GM12878 (cell line): ENCODE measurements around the gene PDLIM3. TPM values are rescaled to one million over a fixed set of nuclear protein-coding genes. Genes with fewer than 3 reads are reported as not detected.

Source experiments
- ATAC-seq: fragments of 200-7000 bp; cut with Tn5 transposase; 3 replicates; pipeline ENCODE4 v1.9.1; 2020; ENCODE audit warnings: mild to moderate bottlenecking, moderate library complexity
- BruUV-seq: library from RNA; stranded (reverse); fragments of 400-500 nt; replicated peaks from 2 replicates; lab custom pipeline; 2021; lab: Mats Ljungman, UMichigan
- CTCF ChIA-PET: fragments of 300-600 bp; sonication (Branson Sonifier 250); formaldehyde crosslinking; extraction: SDS; loops from one replicate; lab custom pipeline; 2021; ENCODE audit warnings: inconsistent platforms; lab: Yijun Ruan, JAX
- POLR2A ChIA-PET: fragments of 350-600 bp; formaldehyde crosslinking; extraction: SDS; loops from one replicate; lab custom pipeline; 2021; ENCODE audit warnings: inconsistent platforms; lab: Charles Lee
- RAD21 ChIA-PET: fragments of 300-600 bp; sonication (Branson Sonifier 250); formaldehyde crosslinking; loops from one replicate; lab custom pipeline; 2023; ENCODE audit warnings: antibody characterized with exemption; ENCODE audit not compliant: unreplicated experiment; lab: Charles Lee
- SMC1A ChIA-PET: fragments of 300-600 bp; sonication (Branson Sonifier 250); formaldehyde crosslinking; loops from one replicate; lab custom pipeline; 2023; ENCODE audit not compliant: unreplicated experiment, uncharacterized antibody; lab: Charles Lee
- DNase-seq: peaks from one replicate; pipeline ENCODE4 v3.0.0-alpha.2; 2011; ENCODE audit warnings: low read depth, low spot score
- FAIRE-seq: peaks from 3 replicates; lab custom pipeline; 2011; peaks lifted over from hg19 to GRCh38; lab: Jason Lieb, UNC
- H2AFZ ChIP-seq: 2 replicates; pipeline ENCODE4 v1.6.0; 2011; ENCODE audit warnings: low read depth, low read length, control low read depth; ENCODE audit not compliant: control insufficient read depth
- H3K27ac ChIP-seq: 2 replicates; pipeline ENCODE4 v1.5.1; 2011; ENCODE audit warnings: control low read depth; ENCODE audit not compliant: control insufficient read depth, insufficient read depth
- H3K27me3 ChIP-seq, 2 experiments: replicated peaks in 1 of 2; 2 replicates each; pipeline versions ENCODE4 v1.6.0 to v1.6.1; 2011; ENCODE audit warnings: low read length in 1 of 2; ENCODE audit not compliant: control insufficient read depth in 2 of 2, insufficient read depth in 2 of 2
- H3K36me3 ChIP-seq, 2 experiments: 2 replicates each; pipeline ENCODE4 v1.5.1; 2011; ENCODE audit warnings: low read length in 1 of 2; ENCODE audit not compliant: control insufficient read depth in 2 of 2, insufficient read depth in 2 of 2
- H3K4me1 ChIP-seq: 2 replicates; pipeline ENCODE4 v1.6.1; 2011; ENCODE audit warnings: mild to moderate bottlenecking, low read length, moderate library complexity, mixed read lengths; ENCODE audit not compliant: control insufficient read depth, insufficient read depth
- H3K4me2 ChIP-seq: 2 replicates; pipeline ENCODE4 v1.6.0; 2011; ENCODE audit warnings: control low read depth; ENCODE audit not compliant: control insufficient read depth, insufficient read depth
- H3K4me3 ChIP-seq: fragments of 200-600 bp; sonication (generic); 2 replicates; pipeline ENCODE4 v1.5.1; 2016
- H3K79me2 ChIP-seq: 2 replicates; pipeline ENCODE4 v1.6.0; 2011; ENCODE audit warnings: low read length; ENCODE audit not compliant: control insufficient read depth, insufficient read depth
- H3K9ac ChIP-seq: 2 replicates; pipeline ENCODE4 v1.8.0; 2011; ENCODE audit warnings: low read length, control low read depth, mixed read lengths; ENCODE audit not compliant: control insufficient read depth, insufficient read depth
- H3K9me3 ChIP-seq: replicated peaks from 3 replicates; pipeline ENCODE4 v1.5.1; 2011; ENCODE audit warnings: mild to moderate bottlenecking, low read length; ENCODE audit not compliant: control insufficient read depth, insufficient read depth
- H4K20me1 ChIP-seq: 2 replicates; pipeline ENCODE4 v1.6.0; 2011; ENCODE audit not compliant: control insufficient read depth, insufficient read depth
- BRCA1 ChIP-seq: IDR thresholded peaks from 2 replicates; pipeline ENCODE4 v1.6.1; 2011; ENCODE audit warnings: low read depth, low read length, improper control_type of control experiment
- EP300 ChIP-seq, 2 experiments: fragments of 150-350 bp in 1 of 2; IDR thresholded peaks; 2 replicates each; pipeline ENCODE4 v1.6.1; 2011 to 2012; ENCODE audit warnings: low read depth in 2 of 2, low read length in 2 of 2, borderline replicate concordance in 1 of 2, improper control_type of control experiment in 1 of 2, inconsistent platforms in 1 of 2; ENCODE audit not compliant: control insufficient read depth in 1 of 2
- FOS ChIP-seq: IDR thresholded peaks from 3 replicates; pipeline ENCODE4 v1.6.1; 2011; ENCODE audit warnings: borderline replicate concordance; ENCODE audit not compliant: insufficient read length; ENCODE audit errors: extremely low read depth
- IRF3 ChIP-seq: fragments of 450-650 bp; IDR thresholded peaks from 2 replicates; pipeline ENCODE4 v1.6.1; 2014; ENCODE audit warnings: mild to moderate bottlenecking
- MLLT1 ChIP-seq: fragments of 450-650 bp; IDR thresholded peaks from 2 replicates; pipeline ENCODE4 v1.6.1; 2016; ENCODE audit warnings: mild to moderate bottlenecking
- MTA2 ChIP-seq: fragments of 450-650 bp; IDR thresholded peaks from 2 replicates; pipeline ENCODE4 v1.6.1; 2016; ENCODE audit warnings: low read depth, mild to moderate bottlenecking, moderate library complexity
- RBBP5 ChIP-seq: fragments of 200-600 bp; sonication (generic); conservative IDR thresholded peaks from 2 replicates; pipeline ENCODE4 v1.6.1; 2016
- RCOR1 ChIP-seq: conservative IDR thresholded peaks from 2 replicates; pipeline ENCODE4 v1.6.1; 2012; ENCODE audit warnings: low read depth, low read length, improper control_type of control experiment
- SREBF1 ChIP-seq: IDR thresholded peaks from 2 replicates; pipeline ENCODE4 v1.6.1; 2012; ENCODE audit warnings: mild to moderate bottlenecking, low read length
- STAT1 ChIP-seq: fragments of 450-650 bp; conservative IDR thresholded peaks from 2 replicates; pipeline ENCODE4 v1.6.1; 2014; ENCODE audit warnings: antibody characterized with exemption, mild to moderate bottlenecking
- SUPT20H ChIP-seq: IDR thresholded peaks from 2 replicates; pipeline ENCODE4 v1.6.1; 2011; ENCODE audit warnings: low read depth, mild to moderate bottlenecking, low read length, moderate library complexity, borderline replicate concordance; ENCODE audit not compliant: control insufficient read depth
- TAF1 ChIP-seq: IDR thresholded peaks from 2 replicates; pipeline ENCODE4 v1.6.1; 2011; ENCODE audit warnings: mild to moderate bottlenecking, low read depth, low read length, borderline replicate concordance
- WGBS: methylation state at CpG from one replicate; pipeline ENCODE4 v1.1.6; 2016; ENCODE audit warnings: low lambda C conversion rate; ENCODE audit not compliant: insufficient replicate concordance, insufficient coverage; ENCODE audit errors: missing lambda C conversion rate; 5-methylcytosine and 5-hydroxymethylcytosine counted together
- in situ Hi-C: fragments of 300-500 bp; cut with MboI; formaldehyde crosslinking; loops from 9 replicates; pipeline ENCODE4 v1.14.3; 2018; ENCODE audit warnings: mixed read lengths
- intact Hi-C: fragments of 100-400 bp; cut with micrococcal nuclease; formaldehyde crosslinking; loops from one replicate; pipeline ENCODE4 v1.14.2; 2022; ENCODE audit not compliant: unreplicated experiment
- polyA plus RNA-seq, 11 experiments: library from polyadenylated mRNA; depleted of rRNA in 4 of 11; unstranded in 6 of 11; stranded (reverse) in 5 of 11; fragments of >200 nt; fragmentation: Nextera tagmentation in 4 of 11; fragmentation: Illumina TruSeq in 1 of 11; extraction: Ambion mirVana in 4 of 11; extraction: Trizol in 1 of 11; gene quantifications; 1 replicate in 1 of 11; 2 replicates in 10 of 11; pipeline versions ENCODE4 v1.2.1 to v1.2.3, GENCODE V29; 2011 to 2016; ENCODE audit warnings: inconsistent platforms in 2 of 11, missing spikeins in 2 of 11, low read depth in 1 of 11
- total RNA-seq, 4 experiments: library from RNA; depleted of rRNA in 3 of 4; stranded (reverse); fragments of >200 nt in 3 of 4; fragmentation: Illumina TruSeq in 1 of 4; extraction: Trizol in 1 of 4; gene quantifications; 2 replicates each; pipeline versions ENCODE4 v1.2.1 to v1.2.3, GENCODE V29; 2013 to 2021

The PDLIM3 gene
- total and polyA plus RNA-seq, 10 of the 15 experiments (the other 5 are each of a cell fraction or from before 2014, with no cell fraction given): 0.04 to 0.43 (median 0.08) TPM; not detected in 7

DNA sequence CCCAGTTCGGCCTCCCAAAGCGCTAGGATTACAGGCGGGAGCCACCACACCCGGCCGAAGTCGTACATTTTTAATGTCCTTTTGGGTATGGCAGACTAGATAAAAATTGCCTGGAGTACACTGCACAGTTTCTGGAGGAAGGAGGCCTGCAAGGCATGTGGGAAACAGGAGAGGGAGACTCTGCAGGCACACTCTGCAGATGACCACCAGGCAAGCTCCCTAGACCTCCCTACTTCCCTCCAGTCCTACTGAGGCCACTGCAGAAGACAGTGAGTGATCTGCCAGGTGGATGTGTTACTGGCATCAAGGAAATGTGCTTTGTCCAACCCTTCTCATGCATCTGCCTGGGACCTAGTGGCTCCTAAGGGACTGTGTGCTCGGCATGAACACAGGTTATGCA, 11.4 kb downstream of the PDLIM3 start:
- SMC1A ChIA-PET: no interaction called here
- TF ChIP-seq MTA2 (no peak), EP300 (IDR thresholded peaks at IDR 0.05; ENCODE audit: borderline replicate concordance in 1 of 2, control insufficient read depth in 1 of 2, low read depth in 2 of 2, low read length in 2 of 2) (no peak), RBBP5 (no peak), TAF1 (no peak), FOS (no peak), IRF3 (no peak), SREBF1 (no peak), BRCA1 (no peak), SUPT20H (no peak), RCOR1 (no peak), MLLT1 (no peak), STAT1 (no peak)
- no TSS peak for BruUV-seq
- no peaks in the 10 kb centered on the region; the same call in 2 of the 3 replicates for H3K9me3 ChIP-seq
- H3K4me2 ChIP-seq: no peak overlapping the region
- RAD21 ChIA-PET: no interaction called here
- no peaks in the 10 kb centered on the region for H3K79me2 ChIP-seq
- no peaks in the 10 kb centered on the region for H3K36me3 ChIP-seq
- no peak for ATAC-seq
- H3K4me3 ChIP-seq: no peak overlapping the region
- no peak overlapping the region for H3K9ac ChIP-seq
- H3K4me1 ChIP-seq: no peaks in the 10 kb centered on the region
- POLR2A ChIA-PET: no interaction called here
- no peak for DNase-seq
- in situ Hi-C loops (no loop called here), intact Hi-C loops (no loop called here)
- no peak overlapping the region for H3K27ac ChIP-seq
- no peak for FAIRE-seq
- no peaks in the 10 kb centered on the region for H3K27me3 ChIP-seq
- 70% methylated on average over 7 of the region's 7 CpGs for whole genome bisulfite sequencing
- no peaks in the 10 kb centered on the region for H4K20me1 ChIP-seq
- CTCF ChIA-PET: no interaction called here
- H2AFZ ChIP-seq: no peak overlapping the region
